GM12878 (cell line): Measurements from ENCODE around the gene RPLP1. TPM values are rescaled to one million over a fixed set of nuclear protein-coding genes. Genes with fewer than 3 reads are reported as not detected.

Experiments used
- ATAC-seq: fragments of 200-7000 bp; cut with Tn5 transposase; 3 replicates; pipeline ENCODE4 v1.9.1; 2020; ENCODE audit warnings: mild to moderate bottlenecking, moderate library complexity
- BruUV-seq: library from RNA; stranded (reverse); fragments of 400-500 nt; replicated peaks from 2 replicates; lab custom pipeline; 2021; lab: Mats Ljungman, UMichigan
- CTCF ChIA-PET: fragments of 300-600 bp; sonication (Branson Sonifier 250); formaldehyde crosslinking; extraction: SDS; loops from one replicate; lab custom pipeline; 2021; ENCODE audit warnings: inconsistent platforms; lab: Yijun Ruan, JAX
- POLR2A ChIA-PET: fragments of 350-600 bp; formaldehyde crosslinking; extraction: SDS; loops from one replicate; lab custom pipeline; 2021; ENCODE audit warnings: inconsistent platforms; lab: Charles Lee
- RAD21 ChIA-PET: fragments of 300-600 bp; sonication (Branson Sonifier 250); formaldehyde crosslinking; loops from one replicate; lab custom pipeline; 2023; ENCODE audit warnings: antibody characterized with exemption; ENCODE audit not compliant: unreplicated experiment; lab: Charles Lee
- SMC1A ChIA-PET: fragments of 300-600 bp; sonication (Branson Sonifier 250); formaldehyde crosslinking; loops from one replicate; lab custom pipeline; 2023; ENCODE audit not compliant: unreplicated experiment, uncharacterized antibody; lab: Charles Lee
- DNase-seq: peaks from one replicate; pipeline ENCODE4 v3.0.0-alpha.2; 2011; ENCODE audit warnings: low read depth, low spot score
- FAIRE-seq: peaks from 3 replicates; lab custom pipeline; 2011; peaks lifted over from hg19 to GRCh38; lab: Jason Lieb, UNC
- H2AFZ ChIP-seq: 2 replicates; pipeline ENCODE4 v1.6.0; 2011; ENCODE audit warnings: low read depth, low read length, control low read depth; ENCODE audit not compliant: control insufficient read depth
- H3K27ac ChIP-seq: 2 replicates; pipeline ENCODE4 v1.5.1; 2011; ENCODE audit warnings: control low read depth; ENCODE audit not compliant: control insufficient read depth, insufficient read depth
- H3K27me3 ChIP-seq, 2 experiments: replicated peaks in 1 of 2; 2 replicates each; pipeline versions ENCODE4 v1.6.0 to v1.6.1; 2011; ENCODE audit warnings: low read length in 1 of 2; ENCODE audit not compliant: control insufficient read depth in 2 of 2, insufficient read depth in 2 of 2
- H3K36me3 ChIP-seq, 2 experiments: 2 replicates each; pipeline ENCODE4 v1.5.1; 2011; ENCODE audit warnings: low read length in 1 of 2; ENCODE audit not compliant: control insufficient read depth in 2 of 2, insufficient read depth in 2 of 2
- H3K4me1 ChIP-seq: 2 replicates; pipeline ENCODE4 v1.6.1; 2011; ENCODE audit warnings: mild to moderate bottlenecking, low read length, moderate library complexity, mixed read lengths; ENCODE audit not compliant: control insufficient read depth, insufficient read depth
- H3K4me2 ChIP-seq: 2 replicates; pipeline ENCODE4 v1.6.0; 2011; ENCODE audit warnings: control low read depth; ENCODE audit not compliant: control insufficient read depth, insufficient read depth
- H3K4me3 ChIP-seq: fragments of 200-600 bp; sonication (generic); 2 replicates; pipeline ENCODE4 v1.5.1; 2016
- H3K79me2 ChIP-seq: 2 replicates; pipeline ENCODE4 v1.6.0; 2011; ENCODE audit warnings: low read length; ENCODE audit not compliant: control insufficient read depth, insufficient read depth
- H3K9ac ChIP-seq: 2 replicates; pipeline ENCODE4 v1.8.0; 2011; ENCODE audit warnings: low read length, control low read depth, mixed read lengths; ENCODE audit not compliant: control insufficient read depth, insufficient read depth
- H3K9me3 ChIP-seq: replicated peaks from 3 replicates; pipeline ENCODE4 v1.5.1; 2011; ENCODE audit warnings: mild to moderate bottlenecking, low read length; ENCODE audit not compliant: control insufficient read depth, insufficient read depth
- H4K20me1 ChIP-seq: 2 replicates; pipeline ENCODE4 v1.6.0; 2011; ENCODE audit not compliant: control insufficient read depth, insufficient read depth
- IRF3 ChIP-seq: fragments of 450-650 bp; IDR thresholded peaks from 2 replicates; pipeline ENCODE4 v1.6.1; 2014; ENCODE audit warnings: mild to moderate bottlenecking
- JUND ChIP-seq: IDR thresholded peaks from 2 replicates; pipeline ENCODE4 v1.6.1; 2012; ENCODE audit warnings: low read depth, mild to moderate bottlenecking, low read length, improper control_type of control experiment, moderate library complexity
- MLLT1 ChIP-seq: fragments of 450-650 bp; IDR thresholded peaks from 2 replicates; pipeline ENCODE4 v1.6.1; 2016; ENCODE audit warnings: mild to moderate bottlenecking
- SIX5 ChIP-seq: IDR thresholded peaks from 2 replicates; pipeline ENCODE4 v1.6.1; 2011; ENCODE audit warnings: mild to moderate bottlenecking, low read depth, low read length, moderate library complexity; ENCODE audit not compliant: severe bottlenecking
- ZBTB4 ChIP-seq: fragments of 450-650 bp; formaldehyde crosslinking; IDR thresholded peaks from 2 replicates; pipeline ENCODE4 v1.4.0; 2022; ENCODE audit warnings: mild to moderate bottlenecking, moderate library complexity
- in situ Hi-C: fragments of 300-500 bp; cut with MboI; formaldehyde crosslinking; loops from 9 replicates; pipeline ENCODE4 v1.14.3; 2018; ENCODE audit warnings: mixed read lengths
- intact Hi-C: fragments of 100-400 bp; cut with micrococcal nuclease; formaldehyde crosslinking; loops from one replicate; pipeline ENCODE4 v1.14.2; 2022; ENCODE audit not compliant: unreplicated experiment
- polyA plus RNA-seq, 11 experiments: library from polyadenylated mRNA; depleted of rRNA in 4 of 11; unstranded in 6 of 11; stranded (reverse) in 5 of 11; fragments of >200 nt; fragmentation: Nextera tagmentation in 4 of 11; fragmentation: Illumina TruSeq in 1 of 11; extraction: Ambion mirVana in 4 of 11; extraction: Trizol in 1 of 11; gene quantifications; 1 replicate in 1 of 11; 2 replicates in 10 of 11; pipeline versions ENCODE4 v1.2.1 to v1.2.3, GENCODE V29; 2011 to 2016; ENCODE audit warnings: inconsistent platforms in 2 of 11, missing spikeins in 2 of 11, low read depth in 1 of 11
- total RNA-seq, 4 experiments: library from RNA; depleted of rRNA in 3 of 4; stranded (reverse); fragments of >200 nt in 3 of 4; fragmentation: Illumina TruSeq in 1 of 4; extraction: Trizol in 1 of 4; gene quantifications; 2 replicates each; pipeline versions ENCODE4 v1.2.1 to v1.2.3, GENCODE V29; 2013 to 2021

Gene RPLP1
- total and polyA plus RNA-seq, 10 of the 15 experiments (the other 5 are each of a cell fraction or from before 2014, with no cell fraction given) = 217 to 3,098 (median 1,664) TPM

- ChIA-PET CTCF (interaction anchor here (1.0 to 1.5 kb wide), 4 partner anchors 10 to 238 kb away, joined by 3 to 9 read pairs (median 4); no protein-coding TSS in a partner anchor), RAD21 (no interaction called here), SMC1A (interaction anchor here (1.1 to 1.6 kb wide), 2 partner anchors 8 to 39 kb away, joined by 3 to 4 read pairs; no protein-coding TSS in a partner anchor)
- Histone ChIP-seq H3K9me3 (no peaks in the 10 kb centered on the region), H3K79me2 (peaks cover 28% of the 10 kb centered on the region), H3K27ac (no peak overlapping the region), H3K36me3 (no peaks in the 10 kb centered on the region), H3K9ac (no peak overlapping the region), H3K4me2 (no peak overlapping the region), H3K27me3 (0 out of 4 replicates have a peak, but pooled peaks cover 0 to 2% of the 10 kb centered on the region in 2 experiments), H3K4me1 (peaks cover 15% of the 10 kb centered on the region), H4K20me1 (no peaks in the 10 kb centered on the region), H3K4me3 (no peak overlapping the region), H2AFZ (no peak overlapping the region)
- intact Hi-C loops = no loop called here
- DNase-seq (no peak), FAIRE-seq (no peak), ATAC-seq (no peak)
- BruUV-seq = no TSS peak
- TF ChIP-seq ZBTB4 (CRISPR knock-in tag) = no peak
- no peak for TF ChIP-seq SIX5
- no peak for TF ChIP-seq JUND
- no peak for TF ChIP-seq MLLT1
- TF ChIP-seq IRF3 = no peak
- TF ChIP-seq, all 136 proteins: peak for 0
- POLR2A ChIA-PET = no interaction called here
- in situ Hi-C loops = no loop called here
Observed at GRCh38 chr15:69412274-69412673, 40.3 kb upstream of the RPLP1 start.
